Loucy (cell line): ENCODE data around the gene INO80D.
A peak's percentile ranks its signal among the peaks of the same experiment; 100 is the strongest.
"Not testable (repeated sequence)": the region's sequence is repeated elsewhere in the genome, so short reads cannot be mapped to it uniquely, and the experiment has no call there.

Source experiments
- H2AFZ ChIP-seq: fragments of 200-600 bp; sonication (generic); 2 replicates; pipeline ENCODE4 v1.6.0; 2016; ENCODE audit warnings: antibody characterized with exemption, mild to moderate bottlenecking, low read length, moderate library complexity
- H3F3A ChIP-seq: fragments of 200-600 bp; 2 replicates; pipeline ENCODE4 v1.6.0; 2016; ENCODE audit warnings: antibody characterized with exemption, low read depth, mild to moderate bottlenecking
- H3K27me3 ChIP-seq: fragments of 200-600 bp; sonication (generic); 2 replicates; pipeline ENCODE4 v1.6.1; 2014; ENCODE audit warnings: low read length, mild to moderate bottlenecking; ENCODE audit not compliant: insufficient read depth, poor library complexity, severe bottlenecking
- H3K36me3 ChIP-seq: fragments of 200-600 bp; sonication (generic); 2 replicates; pipeline ENCODE4 v1.6.1; 2016; ENCODE audit warnings: low read length; ENCODE audit not compliant: insufficient read depth
- H3K4me1 ChIP-seq: fragments of 200-600 bp; sonication (generic); 2 replicates; pipeline ENCODE4 v1.5.1; 2014; ENCODE audit warnings: low read length, mild to moderate bottlenecking; ENCODE audit not compliant: insufficient read depth, poor library complexity, severe bottlenecking
- H3K4me2 ChIP-seq: fragments of 200-600 bp; sonication (generic); 2 replicates; pipeline ENCODE4 v1.6.0; 2014; ENCODE audit warnings: antibody characterized with exemption, low read length, low read depth, mild to moderate bottlenecking; ENCODE audit not compliant: poor library complexity, severe bottlenecking
- H3K4me3 ChIP-seq: fragments of 200-600 bp; sonication (generic); 2 replicates; pipeline ENCODE4 v1.5.1; 2014; ENCODE audit warnings: low read length, mild to moderate bottlenecking, mixed read lengths; ENCODE audit not compliant: poor library complexity, severe bottlenecking
- H3K79me2 ChIP-seq: fragments of 200-600 bp; sonication (generic); 2 replicates; pipeline ENCODE4 v1.6.1; 2014; ENCODE audit warnings: low read length; ENCODE audit not compliant: insufficient read depth
- H3K9ac ChIP-seq: fragments of 200-600 bp; sonication (generic); 2 replicates; pipeline ENCODE4 v1.6.0; 2014; ENCODE audit warnings: mild to moderate bottlenecking, low read depth, low read length, moderate library complexity; ENCODE audit not compliant: poor library complexity, severe bottlenecking
- H3K9me2 ChIP-seq: fragments of 200-600 bp; sonication (generic); replicated peaks from 2 replicates; pipeline ENCODE4 v1.6.1; 2016; ENCODE audit warnings: low read depth, low read length, mixed read lengths
- H3K9me3 ChIP-seq: fragments of 200-600 bp; sonication (generic); 2 replicates; pipeline ENCODE4 v1.6.1; 2014; ENCODE audit warnings: mild to moderate bottlenecking, antibody characterized with exemption, low read length, low read depth; ENCODE audit not compliant: insufficient read depth
- H4K20me1 ChIP-seq: fragments of 200-600 bp; sonication (generic); 2 replicates; pipeline ENCODE4 v1.6.0; 2014; ENCODE audit warnings: antibody characterized with exemption, low read length, mild to moderate bottlenecking; ENCODE audit not compliant: insufficient read depth, poor library complexity, severe bottlenecking
- CTCF ChIP-seq: fragments of 200-600 bp; sonication (generic); conservative IDR thresholded peaks from 2 replicates; pipeline ENCODE4 v1.5.1; 2014; ENCODE audit warnings: mild to moderate bottlenecking, antibody characterized with exemption, low read length
- EZH2phosphoT487 ChIP-seq: fragments of 200-600 bp; IDR thresholded peaks from 2 replicates; pipeline ENCODE4 v1.6.1; 2018; ENCODE audit warnings: antibody characterized with exemption, mild to moderate bottlenecking, moderate library complexity, borderline replicate concordance

INO80D gene

GRCh38 chr2:206085742-206086445 is at the start of gene INO80D:
Gene INO80D (minus strand): TSS chr2:206086174. CDS start chr2:206063016, 23,158 bp downstream.
- Histone ChIP-seq H3K9me3 (no peaks in the 10 kb centered on the region), H2AFZ (peak within 1 kb of the TSS; percentile 79), H3K9me2 (no peaks in the 10 kb centered on the region), H3K9ac (peak within 1 kb of the TSS; percentile 100), H3K4me1 (peaks cover 33% of the 10 kb centered on the region), H3K79me2 (peaks cover 88% of the 10 kb centered on the region), H3K4me3 (peak within 1 kb of the TSS; percentile 97), H4K20me1 (peaks cover 21% of the 10 kb centered on the region), H3K36me3 (no peaks in the 10 kb centered on the region; the same call in 1 of the 2 replicates), H3F3A (peaks cover 3% of the 10 kb centered on the region), H3K4me2 (peak within 1 kb of the TSS; percentile 98), H3K27me3 (no peaks in the 10 kb centered on the region)
- TF ChIP-seq CTCF (peak; percentile 64), EZH2phosphoT487 (no peak)

GRCh38 chr2:206127656-206128055 is 41.7 kb upstream of the INO80D start:
- H3K9me2 ChIP-seq = no peaks in the 10 kb centered on the region
- H3K9ac ChIP-seq = no peak overlapping the region
- H3K27me3 ChIP-seq = no peaks in the 10 kb centered on the region
- H3F3A ChIP-seq = no peaks in the 10 kb centered on the region
- H3K4me2 ChIP-seq = no peak overlapping the region
- no peaks in the 10 kb centered on the region for H3K4me1 ChIP-seq
- no peaks in the 10 kb centered on the region for H3K9me3 ChIP-seq
- peaks cover 63% of the 10 kb centered on the region for H3K36me3 ChIP-seq
- no peaks in the 10 kb centered on the region for H3K79me2 ChIP-seq
- no peaks in the 10 kb centered on the region for H4K20me1 ChIP-seq
- H2AFZ ChIP-seq = no peak overlapping the region
- TF ChIP-seq EZH2phosphoT487 (no peak), CTCF (peak; percentile 43)
- H3K4me3 ChIP-seq = no peak overlapping the region

- H4K20me1 ChIP-seq = no peaks in the 10 kb centered on the region
- no peak overlapping the region for H3K4me3 ChIP-seq
- H3K4me2 ChIP-seq = no peak overlapping the region
- H3K9me3 ChIP-seq = no peaks in the 10 kb centered on the region
- H3F3A ChIP-seq = no peaks in the 10 kb centered on the region
- H3K9me2 ChIP-seq = no peaks in the 10 kb centered on the region
- TF ChIP-seq CTCF (no peak), EZH2phosphoT487 (no peak)
- H3K79me2 ChIP-seq = no peaks in the 10 kb centered on the region
- H3K4me1 ChIP-seq = no peaks in the 10 kb centered on the region
- no peaks in the 10 kb centered on the region for H3K27me3 ChIP-seq
- no peak overlapping the region for H3K9ac ChIP-seq
- peaks cover 67% of the 10 kb centered on the region for H3K36me3 ChIP-seq
- H2AFZ ChIP-seq = no peak overlapping the region
Observed at GRCh38 chr2:206125901-206126300, 39.9 kb upstream of the INO80D start.

- H3K9me3 ChIP-seq, H3K4me3 ChIP-seq, H2AFZ ChIP-seq, H3K9ac ChIP-seq, H3K79me2 ChIP-seq, H3K4me2 ChIP-seq, H3F3A ChIP-seq, H3K9me2 ChIP-seq, H3K27me3 ChIP-seq, H4K20me1 ChIP-seq, H3K4me1 ChIP-seq: not testable (repeated sequence)
- peaks cover 69% of the 10 kb centered on the region for H3K36me3 ChIP-seq
Observed at GRCh38 chr2:206122569-206122968, 36.6 kb upstream of the INO80D start.
